ENCODE results near the gene HIVEP2. TPM values are rescaled to one million over a fixed set of nuclear protein-coding genes. Genes with fewer than 3 reads are reported as not detected.

Gene HIVEP2
- total RNA-seq, 1 experiment from 2014 or later = 10.3 TPM

- no peaks in the 10 kb centered on the region; the same call in 1 of the 2 replicates for H3K36me3 ChIP-seq (ENCODE audit: control insufficient read depth, insufficient read depth, low read length)
- H3K9me3 ChIP-seq (ENCODE audit: control insufficient read depth, insufficient read depth, low read depth, low read length) = no peaks in the 10 kb centered on the region
- no peak for TF ChIP-seq POLR2AphosphoS5 (IDR thresholded peaks at IDR 0.05; ENCODE audit: low read depth, low read length)
- no peak for TF ChIP-seq CTCF (IDR thresholded peaks at IDR 0.05)
- TF ChIP-seq, protein P1, sequence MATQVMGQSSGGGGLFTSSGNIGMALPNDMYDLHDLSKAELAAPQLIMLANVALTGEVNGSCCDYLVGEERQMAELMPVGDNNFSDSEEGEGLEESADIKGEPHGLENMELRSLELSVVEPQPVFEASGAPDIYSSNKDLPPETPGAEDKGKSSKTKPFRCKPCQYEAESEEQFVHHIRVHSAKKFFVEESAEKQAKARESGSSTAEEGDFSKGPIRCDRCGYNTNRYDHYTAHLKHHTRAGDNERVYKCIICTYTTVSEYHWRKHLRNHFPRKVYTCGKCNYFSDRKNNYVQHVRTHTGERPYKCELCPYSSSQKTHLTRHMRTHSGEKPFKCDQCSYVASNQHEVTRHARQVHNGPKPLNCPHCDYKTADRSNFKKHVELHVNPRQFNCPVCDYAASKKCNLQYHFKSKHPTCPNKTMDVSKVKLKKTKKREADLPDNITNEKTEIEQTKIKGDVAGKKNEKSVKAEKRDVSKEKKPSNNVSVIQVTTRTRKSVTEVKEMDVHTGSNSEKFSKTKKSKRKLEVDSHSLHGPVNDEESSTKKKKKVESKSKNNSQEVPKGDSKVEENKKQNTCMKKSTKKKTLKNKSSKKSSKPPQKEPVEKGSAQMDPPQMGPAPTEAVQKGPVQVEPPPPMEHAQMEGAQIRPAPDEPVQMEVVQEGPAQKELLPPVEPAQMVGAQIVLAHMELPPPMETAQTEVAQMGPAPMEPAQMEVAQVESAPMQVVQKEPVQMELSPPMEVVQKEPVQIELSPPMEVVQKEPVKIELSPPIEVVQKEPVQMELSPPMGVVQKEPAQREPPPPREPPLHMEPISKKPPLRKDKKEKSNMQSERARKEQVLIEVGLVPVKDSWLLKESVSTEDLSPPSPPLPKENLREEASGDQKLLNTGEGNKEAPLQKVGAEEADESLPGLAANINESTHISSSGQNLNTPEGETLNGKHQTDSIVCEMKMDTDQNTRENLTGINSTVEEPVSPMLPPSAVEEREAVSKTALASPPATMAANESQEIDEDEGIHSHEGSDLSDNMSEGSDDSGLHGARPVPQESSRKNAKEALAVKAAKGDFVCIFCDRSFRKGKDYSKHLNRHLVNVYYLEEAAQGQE (IDR thresholded peaks at IDR 0.05; ENCODE audit: insufficient read depth in 1 of 2, low read depth in 2 of 2, low read length in 1 of 2) = no peak
- no peak for TF ChIP-seq TCF7L2 (IDR thresholded peaks at IDR 0.05; ENCODE audit: low read depth, low read length)
- no peak for DNase-seq (ENCODE audit: low read depth, low spot score)
- no peak overlapping the region for H3K4me3 ChIP-seq (ENCODE audit: low read depth in 2 of 2, low read length in 2 of 2)
- in situ Hi-C loops (cut with HindIII; ENCODE audit: low pct_unique_long_range_greater_than_20kb, low sequenced_read_pairs) = no loop called here
- H3K27me3 ChIP-seq (ENCODE audit: control insufficient read depth, insufficient read depth, low read length) = no peaks in the 10 kb centered on the region
- 0 out of 2 replicates have a peak, but pooled peaks have one; percentile 45 for ATAC-seq
- intact Hi-C loops (cut with micrococcal nuclease; ENCODE audit: unreplicated experiment) = no loop called here
- H3K4me1 ChIP-seq (ENCODE audit: control insufficient read depth, insufficient read depth, low read length) = peaks cover 11% of the 10 kb centered on the region; the same call in 1 of the 2 replicates
- no peak overlapping the region for H3K27ac ChIP-seq (ENCODE audit: low read length)
- no TSS peak for BruUV-seq (replicated peaks)
- ChIA-PET POLR2A (no interaction called here), CTCF (no interaction called here)
Observed at GRCh38 chr6:142893088-142893487, 51.9 kb downstream of the HIVEP2 start.

DNA sequence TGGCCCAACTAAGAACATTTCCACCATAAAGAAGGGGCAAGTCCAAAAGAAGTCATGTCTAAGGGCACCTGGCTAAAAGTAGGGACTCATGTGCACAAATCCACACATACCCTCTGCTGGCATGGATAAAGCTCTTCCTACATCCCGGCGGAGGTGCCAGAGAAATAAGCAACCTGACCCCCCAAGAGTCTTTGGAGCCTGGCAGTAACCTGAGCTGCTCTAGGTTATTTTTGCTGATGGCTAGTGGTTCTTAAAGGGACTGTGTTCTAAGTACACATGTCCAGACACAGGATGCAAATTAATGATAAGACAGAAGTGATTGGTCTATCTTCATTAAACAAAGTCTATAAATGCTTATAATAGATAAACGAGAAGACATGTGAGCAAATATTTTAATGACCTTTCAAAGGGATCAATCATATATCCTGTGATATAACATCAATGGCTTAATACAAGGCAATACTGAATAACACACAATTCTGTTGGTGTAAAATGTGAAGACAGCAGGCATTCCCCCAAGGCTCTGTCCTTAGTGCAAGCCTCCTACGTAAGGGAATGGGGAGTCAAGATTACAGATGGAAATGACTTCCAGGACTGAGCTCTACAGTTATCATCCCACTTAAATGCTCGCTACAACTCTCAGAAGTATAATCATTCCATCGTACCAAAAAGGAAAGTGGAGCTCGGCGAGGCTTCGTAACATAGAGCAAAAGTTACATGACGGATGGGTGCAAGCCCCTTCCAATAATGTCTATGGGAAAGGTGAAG is 52.5 kb downstream of the HIVEP2 start:
- H3K27me3 ChIP-seq (ENCODE audit: control insufficient read depth, insufficient read depth, low read length) = no peaks in the 10 kb centered on the region
- ChIA-PET CTCF (no interaction called here), POLR2A (interaction anchor here (0.6 kb wide), 2 partner anchors 11 to 1101 kb away, joined by 3 to 4 read pairs; no protein-coding TSS in a partner anchor)
- ATAC-seq = no peak
- H3K4me3 ChIP-seq (ENCODE audit: low read depth in 2 of 2, low read length in 2 of 2) = no peak overlapping the region
- intact Hi-C loops (cut with micrococcal nuclease; ENCODE audit: unreplicated experiment) (no loop called here), in situ Hi-C loops (cut with HindIII; ENCODE audit: low pct_unique_long_range_greater_than_20kb, low sequenced_read_pairs) (no loop called here)
- H3K9me3 ChIP-seq (ENCODE audit: control insufficient read depth, insufficient read depth, low read depth, low read length) = no peaks in the 10 kb centered on the region
- TF ChIP-seq SIN3A (IDR thresholded peaks at IDR 0.05; ENCODE audit: borderline replicate concordance, insufficient read depth, low read depth, low read length) (no peak), TCF7L2 (IDR thresholded peaks at IDR 0.05; ENCODE audit: low read depth, low read length) (no peak), POLR2AphosphoS5 (IDR thresholded peaks at IDR 0.05; ENCODE audit: low read depth, low read length) (no peak), CTCF (IDR thresholded peaks at IDR 0.05) (no peak)
- TF ChIP-seq, protein P1 (IDR thresholded peaks at IDR 0.05; ENCODE audit: insufficient read depth in 1 of 2, low read depth in 2 of 2, low read length in 1 of 2) = no peak
- H3K27ac ChIP-seq (ENCODE audit: low read length) = no peak overlapping the region
- no peak for DNase-seq (ENCODE audit: low read depth, low spot score)
- no TSS peak for BruUV-seq (replicated peaks)
- H3K36me3 ChIP-seq (ENCODE audit: control insufficient read depth, insufficient read depth, low read length) = no peaks in the 10 kb centered on the region; the same call in 1 of the 2 replicates
- peaks cover 11% of the 10 kb centered on the region for H3K4me1 ChIP-seq (ENCODE audit: control insufficient read depth, insufficient read depth, low read length)

All from Panc1 (cell line).